Thoracic aorta endothelial cell (primary cell): ENCODE results near the gene MATN3. TPM values are rescaled to one million over a fixed set of nuclear protein-coding genes. Genes with fewer than 3 reads are reported as not detected.

Source experiments
- total RNA-seq: library from RNA; depleted of rRNA; stranded (reverse); fragments of >200 nt; gene quantifications from 2 replicates; pipeline ENCODE4 v1.2.3, GENCODE V29; 2012

MATN3 gene
- 2.3 and 3.5 TPM in 2 replicates for total RNA-seq

GRCh38 chr2:20012282-20013125 lies at the start of gene MATN3:
TSS of gene MATN3 (minus strand) at chr2:20012668. CDS start at chr2:20012631, 37 bp downstream.

DNA sequence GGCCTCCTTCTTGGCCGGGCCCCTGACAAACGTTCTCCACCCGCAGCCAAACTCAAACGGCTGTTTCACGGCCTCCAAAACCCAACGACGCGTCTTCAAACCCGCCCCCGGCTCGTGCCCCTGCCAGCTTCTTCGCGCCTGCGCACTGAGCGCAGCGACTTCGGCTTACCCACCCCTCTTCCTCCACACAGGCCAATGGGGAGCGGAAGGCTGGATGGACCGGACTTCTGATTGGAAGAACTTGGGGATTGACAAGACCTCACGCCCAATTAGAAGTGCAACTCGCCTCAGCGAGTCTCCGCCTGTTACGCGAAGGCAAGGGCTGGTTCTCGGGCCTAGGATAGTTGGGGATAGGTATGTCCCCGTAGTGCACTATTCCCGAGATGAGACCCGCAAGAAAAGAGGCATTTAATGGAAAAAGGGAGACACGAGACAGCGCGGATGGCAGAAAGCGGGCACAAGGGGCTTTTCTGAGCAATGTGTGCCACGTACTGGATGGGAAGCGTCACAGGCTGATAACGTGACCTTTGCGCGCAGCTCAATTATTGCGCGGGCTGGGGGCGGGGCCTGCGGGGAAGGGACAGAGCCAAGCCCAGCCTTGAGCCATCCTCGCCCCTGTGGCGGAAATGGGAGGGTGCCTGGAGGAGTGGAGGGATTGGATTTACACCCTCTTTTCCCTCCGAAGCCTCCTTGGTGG lies 39.2 kb upstream of the MATN3 start, which contains the start of gene LAPTM4A:
Gene LAPTM4A (minus strand): TSS at position 97 of the 697 bp plus-strand sequence. CDS start 108 bp downstream, outside the sequence.

GRCh38 chr2:19989667-19990415 lies 22.6 kb downstream of the MATN3 start, which contains the start of gene WDR35:
TSS of gene WDR35 (minus strand) at chr2:19990105. CDS start at chr2:19990015, 90 bp downstream.

Other genes starting within 250 kb of the MATN3 start
- gene TTC32, start 110.7 kb downstream of the MATN3 start, total RNA-seq: 10.1 and 12.2 TPM in 2 replicates
- 21.6 and 25.1 TPM in 2 replicates for gene WDR35, start 22.6 kb downstream of the MATN3 start, total RNA-seq
- gene LAPTM4A, start 39.0 kb upstream of the MATN3 start, total RNA-seq: 96.1 and 111 TPM in 2 replicates
- 1.6 and 2.4 TPM in 2 replicates for gene SDC1, start 212.5 kb upstream of the MATN3 start, total RNA-seq